Parathyroid adenoma (tissue), 2 donors: ENCODE data around the gene CLEC16A.
A peak's percentile ranks its signal among the peaks of the same experiment; 100 is the strongest.

Experiments used
- H2AFZ ChIP-seq: fragments of 300-600 bp; sonication (generic); one replicate; pipeline ENCODE4 v1.7.0; 2017; ENCODE audit warnings: antibody characterized with exemption, mild to moderate bottlenecking
- H3K27ac ChIP-seq: fragments of 300-600 bp; sonication (generic); one replicate; pipeline ENCODE4 v1.7.0; 2017
- H3K27me3 ChIP-seq: fragments of 300-600 bp; sonication (generic); one replicate; pipeline ENCODE4 v1.7.0; 2017; ENCODE audit warnings: low read length; ENCODE audit not compliant: control insufficient read depth, insufficient read depth
- H3K36me3 ChIP-seq: fragments of 300-600 bp; sonication (generic); one replicate; pipeline ENCODE4 v1.7.0; 2017; ENCODE audit warnings: low read length; ENCODE audit not compliant: control insufficient read depth, insufficient read depth
- H3K4me1 ChIP-seq: fragments of 300-600 bp; sonication (generic); one replicate; pipeline ENCODE4 v1.7.0; 2017; ENCODE audit warnings: control low read depth
- H3K4me2 ChIP-seq: fragments of 300-600 bp; sonication (generic); one replicate; pipeline ENCODE4 v1.7.0; 2017; ENCODE audit warnings: low read length
- H3K4me3 ChIP-seq: fragments of 300-600 bp; sonication (generic); one replicate; pipeline ENCODE4 v1.7.0; 2017; ENCODE audit warnings: low read depth, low read length
- H3K79me2 ChIP-seq: fragments of 300-600 bp; sonication (generic); one replicate; pipeline ENCODE4 v1.7.0; 2017; ENCODE audit warnings: control low read depth
- H3K9ac ChIP-seq: fragments of 300-600 bp; sonication (generic); one replicate; pipeline ENCODE4 v1.7.0; 2017; ENCODE audit warnings: mild to moderate bottlenecking
- H3K9me3 ChIP-seq: fragments of 300-600 bp; sonication (generic); one replicate; pipeline ENCODE4 v1.7.0; 2017; ENCODE audit warnings: low read length; ENCODE audit not compliant: control insufficient read depth
- CTCF ChIP-seq: fragments of 300-600 bp; sonication (generic); IDR thresholded peaks from one replicate; pipeline ENCODE4 v1.7.0; 2017; ENCODE audit warnings: antibody characterized with exemption, mild to moderate bottlenecking
- donor health status: primary hyperparathyroidism.

CLEC16A gene

GRCh38 chr16:10949424-10949970 is 5.1 kb downstream of the CLEC16A start:
- no peak overlapping the region for H3K27ac ChIP-seq
- H3K4me3 ChIP-seq, result no peak overlapping the region
- no peak for TF ChIP-seq CTCF
- peaks cover 4% of the 10 kb centered on the region for H3K4me1 ChIP-seq
- no peaks in the 10 kb centered on the region for H3K36me3 ChIP-seq
- H3K9me3 ChIP-seq, result no peaks in the 10 kb centered on the region
- no peak overlapping the region for H2AFZ ChIP-seq
- peaks cover 38% of the 10 kb centered on the region for H3K79me2 ChIP-seq
- H3K27me3 ChIP-seq, result no peaks in the 10 kb centered on the region
- H3K9ac ChIP-seq, result no peak overlapping the region
- H3K4me2 ChIP-seq, result no peak overlapping the region

- Histone ChIP-seq H3K27me3 (no peaks in the 10 kb centered on the region), H2AFZ (no peak overlapping the region), H3K4me3 (no peak overlapping the region), H3K4me2 (no peak overlapping the region), H3K4me1 (peaks cover 4% of the 10 kb centered on the region), H3K27ac (no peak overlapping the region), H3K9ac (no peak overlapping the region), H3K79me2 (peaks cover 36% of the 10 kb centered on the region), H3K36me3 (no peaks in the 10 kb centered on the region), H3K9me3 (no peaks in the 10 kb centered on the region)
- TF ChIP-seq CTCF, result no peak
Measured at GRCh38 chr16:10950393-10950792, 6.0 kb downstream of the CLEC16A start.

GRCh38 chr16:10951026-10951425 is 6.7 kb downstream of the CLEC16A start:
- Histone ChIP-seq H3K27ac (no peak overlapping the region), H3K79me2 (peaks cover 37% of the 10 kb centered on the region), H3K4me1 (peaks cover 3% of the 10 kb centered on the region), H3K27me3 (no peaks in the 10 kb centered on the region), H3K4me3 (no peak overlapping the region), H3K4me2 (no peak overlapping the region), H2AFZ (no peak overlapping the region), H3K36me3 (no peaks in the 10 kb centered on the region), H3K9me3 (no peaks in the 10 kb centered on the region), H3K9ac (no peak overlapping the region)
- no peak for TF ChIP-seq CTCF

DNA sequence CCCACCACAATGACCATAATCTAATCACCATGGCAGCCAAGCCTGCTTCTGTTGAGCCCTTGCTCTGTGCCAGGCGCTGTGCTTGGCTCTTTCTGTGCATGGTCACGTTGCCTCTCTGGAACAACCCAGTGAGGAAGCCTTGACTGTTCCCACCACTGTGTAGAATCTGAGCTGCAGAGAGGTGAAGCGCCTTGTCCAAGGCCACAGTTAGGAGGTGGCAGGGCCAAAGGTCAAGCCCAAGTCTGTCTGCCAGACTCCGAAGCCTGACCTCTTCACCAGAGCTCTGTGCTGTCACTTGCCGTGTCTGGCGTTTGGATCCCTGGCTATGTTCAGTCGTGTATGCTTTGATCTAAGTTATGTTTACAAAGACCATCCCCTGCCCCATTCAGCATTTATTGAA is 10.5 kb downstream of the CLEC16A start:
- no peaks in the 10 kb centered on the region for H3K9me3 ChIP-seq
- no peak for TF ChIP-seq CTCF

DNA sequence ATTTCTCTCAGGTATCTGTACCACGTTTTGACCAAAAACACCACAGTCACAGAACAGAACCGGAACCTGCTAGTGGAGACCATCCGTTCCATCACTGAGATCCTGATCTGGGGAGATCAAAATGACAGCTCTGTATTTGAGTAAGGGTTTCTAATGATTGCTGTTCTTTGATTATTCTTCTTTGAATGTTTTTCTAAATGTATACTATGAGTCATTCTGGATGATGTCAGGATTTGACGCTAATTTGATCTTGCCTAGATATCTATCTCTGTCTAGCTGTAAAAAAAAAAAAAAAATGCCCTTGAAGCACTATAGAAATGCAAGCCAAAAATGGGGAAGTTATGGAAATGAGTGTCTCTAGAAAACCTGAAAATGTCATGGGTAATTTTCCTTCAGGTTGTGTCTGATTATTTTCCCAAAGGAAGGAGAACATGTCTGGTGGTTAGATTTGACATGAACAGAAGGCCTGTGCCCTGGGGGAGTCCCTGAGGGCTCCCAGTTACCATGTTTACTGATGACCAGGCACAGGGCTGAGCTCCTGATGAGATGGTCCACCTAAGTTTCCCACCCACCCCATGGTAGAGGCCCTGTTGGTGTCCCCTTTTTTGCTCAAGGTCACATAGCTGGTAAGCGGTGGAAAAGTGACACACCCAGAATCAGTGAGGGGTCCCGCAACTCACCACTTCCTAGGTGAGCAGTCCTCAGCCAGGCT is 13.6 kb downstream of the CLEC16A start:
- no peaks in the 10 kb centered on the region for H3K4me1 ChIP-seq
- H3K27me3 ChIP-seq, result no peaks in the 10 kb centered on the region
- H3K79me2 ChIP-seq, result peaks cover 23% of the 10 kb centered on the region
- H3K4me3 ChIP-seq, result no peak overlapping the region
- H3K9me3 ChIP-seq, result no peaks in the 10 kb centered on the region
- no peak for TF ChIP-seq CTCF
- H3K9ac ChIP-seq, result no peak overlapping the region
- peak overlapping the region; percentile 19 for H3K4me2 ChIP-seq
- H3K27ac ChIP-seq, result no peak overlapping the region
- no peak overlapping the region for H2AFZ ChIP-seq
- no peaks in the 10 kb centered on the region for H3K36me3 ChIP-seq

More for the DNA sequence above, 10.5 kb downstream of the CLEC16A start:
- Histone ChIP-seq H2AFZ (no peak overlapping the region), H3K9ac (no peak overlapping the region), H3K36me3 (no peaks in the 10 kb centered on the region), H3K79me2 (peaks cover 25% of the 10 kb centered on the region), H3K4me1 (no peaks in the 10 kb centered on the region), H3K4me2 (no peak overlapping the region), H3K27me3 (no peaks in the 10 kb centered on the region), H3K4me3 (no peak overlapping the region), H3K27ac (no peak overlapping the region)
